ENCODE data around the gene ABLIM2. TPM values are rescaled to one million over a fixed set of nuclear protein-coding genes. Genes with fewer than 3 reads are reported as not detected.
A peak's percentile ranks its signal among the peaks of the same experiment; 100 is the strongest.

The ABLIM2 gene
- total RNA-seq, 1 donor from 2014 or later = 7.5 TPM

DNA sequence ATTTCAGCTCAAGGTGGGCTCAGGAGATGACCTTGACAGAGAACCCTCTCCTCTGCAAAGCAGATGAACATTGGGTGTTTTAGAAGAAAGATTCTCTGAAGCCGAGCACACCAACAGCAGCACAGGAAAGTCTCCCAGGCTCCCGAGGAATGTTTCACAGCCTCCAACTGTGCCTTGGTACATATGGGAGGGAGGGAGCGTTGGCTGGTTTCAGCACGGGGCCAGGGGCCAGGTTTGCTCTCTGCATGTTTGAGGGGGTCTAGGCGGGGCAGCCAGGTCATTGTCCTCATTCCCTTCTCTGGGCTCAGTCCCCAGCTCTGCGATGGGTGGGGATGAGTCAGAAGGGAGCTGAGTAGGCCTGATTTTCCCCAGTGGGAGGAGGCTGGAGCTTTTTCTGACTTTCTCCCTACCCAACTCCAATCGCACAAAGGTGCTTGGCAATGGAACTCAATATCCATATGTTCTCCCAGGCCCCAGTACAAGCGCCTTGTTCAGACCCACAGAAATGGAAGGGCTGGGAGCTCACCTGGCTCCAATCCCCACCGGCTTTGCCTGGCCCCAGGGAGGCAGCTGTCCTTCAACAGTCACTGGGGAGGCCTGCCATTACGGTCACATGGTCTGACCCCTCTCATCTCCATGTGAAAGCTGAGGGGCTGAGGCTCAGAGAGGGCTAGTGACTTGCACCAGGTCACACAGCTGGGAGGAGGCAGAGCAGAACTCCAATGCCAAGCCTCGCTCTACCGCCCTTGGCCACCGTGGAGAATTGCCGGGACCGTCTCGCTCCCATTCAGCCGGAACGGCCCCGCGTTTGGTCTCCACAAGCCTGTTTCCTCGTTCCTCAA lies 110.6 kb downstream of the ABLIM2 start:
- TF ChIP-seq, protein P1, sequence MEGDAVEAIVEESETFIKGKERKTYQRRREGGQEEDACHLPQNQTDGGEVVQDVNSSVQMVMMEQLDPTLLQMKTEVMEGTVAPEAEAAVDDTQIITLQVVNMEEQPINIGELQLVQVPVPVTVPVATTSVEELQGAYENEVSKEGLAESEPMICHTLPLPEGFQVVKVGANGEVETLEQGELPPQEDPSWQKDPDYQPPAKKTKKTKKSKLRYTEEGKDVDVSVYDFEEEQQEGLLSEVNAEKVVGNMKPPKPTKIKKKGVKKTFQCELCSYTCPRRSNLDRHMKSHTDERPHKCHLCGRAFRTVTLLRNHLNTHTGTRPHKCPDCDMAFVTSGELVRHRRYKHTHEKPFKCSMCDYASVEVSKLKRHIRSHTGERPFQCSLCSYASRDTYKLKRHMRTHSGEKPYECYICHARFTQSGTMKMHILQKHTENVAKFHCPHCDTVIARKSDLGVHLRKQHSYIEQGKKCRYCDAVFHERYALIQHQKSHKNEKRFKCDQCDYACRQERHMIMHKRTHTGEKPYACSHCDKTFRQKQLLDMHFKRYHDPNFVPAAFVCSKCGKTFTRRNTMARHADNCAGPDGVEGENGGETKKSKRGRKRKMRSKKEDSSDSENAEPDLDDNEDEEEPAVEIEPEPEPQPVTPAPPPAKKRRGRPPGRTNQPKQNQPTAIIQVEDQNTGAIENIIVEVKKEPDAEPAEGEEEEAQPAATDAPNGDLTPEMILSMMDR (IDR thresholded peaks at IDR 0.05; ENCODE audit: partially characterized antibody, unreplicated experiment) = no peak
- no peak overlapping the region for H3K4me3 Mint-ChIP-seq (ENCODE audit: unreplicated experiment)
- H3K27me3 Mint-ChIP-seq (ENCODE audit: unreplicated experiment) = peaks cover 14% of the 10 kb centered on the region
- no peaks in the 10 kb centered on the region for H3K36me3 Mint-ChIP-seq (ENCODE audit: unreplicated experiment)
- no peak overlapping the region for H3K27ac Mint-ChIP-seq (ENCODE audit: unreplicated experiment)
- peaks cover 12% of the 10 kb centered on the region for H3K9me3 Mint-ChIP-seq (ENCODE audit: unreplicated experiment)
- H3K4me1 Mint-ChIP-seq (ENCODE audit: low read depth, unreplicated experiment) = peaks cover 13% of the 10 kb centered on the region
- DNase-seq = no peak

DNA sequence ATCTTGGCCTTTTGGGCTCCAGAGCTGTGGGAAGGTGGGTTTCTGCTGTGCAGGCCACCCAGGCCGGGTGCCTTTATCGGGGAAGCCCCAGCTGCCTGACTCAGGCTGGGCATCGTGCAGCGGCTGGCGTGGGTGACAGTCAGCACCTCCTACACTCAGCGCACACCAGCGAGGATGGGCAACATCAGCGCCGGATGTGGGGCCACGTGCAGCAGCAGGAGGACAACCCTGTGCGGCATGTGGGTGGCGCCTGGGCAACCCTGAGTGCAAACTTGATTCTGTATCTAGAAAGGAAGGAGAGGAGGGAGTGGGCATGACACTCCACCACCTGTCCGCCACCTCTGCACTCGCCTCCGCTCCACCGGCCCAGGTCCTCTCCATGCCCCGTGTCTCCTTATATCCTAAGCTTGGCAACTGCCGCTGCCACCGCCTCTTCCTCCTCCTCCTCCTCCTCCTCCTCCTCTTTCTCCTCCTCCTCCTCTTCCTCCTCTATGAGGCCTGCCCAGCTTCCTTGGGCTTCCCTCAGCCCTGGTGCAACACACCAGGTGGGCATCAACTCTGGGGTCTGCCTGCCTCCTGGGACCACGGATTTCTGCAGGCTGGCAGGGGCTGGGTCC lies 111.6 kb downstream of the ABLIM2 start:
- Mint-ChIP-seq H3K9me3 (ENCODE audit: unreplicated experiment) (peaks cover 14% of the 10 kb centered on the region), H3K27me3 (ENCODE audit: unreplicated experiment) (peaks cover 14% of the 10 kb centered on the region), H3K4me1 (ENCODE audit: low read depth, unreplicated experiment) (peaks cover 13% of the 10 kb centered on the region), H3K4me3 (ENCODE audit: unreplicated experiment) (no peak overlapping the region), H3K27ac (ENCODE audit: unreplicated experiment) (no peak overlapping the region), H3K36me3 (ENCODE audit: unreplicated experiment) (no peaks in the 10 kb centered on the region)
- TF ChIP-seq, protein P1 (IDR thresholded peaks at IDR 0.05; ENCODE audit: partially characterized antibody, unreplicated experiment) = no peak
- no peak for DNase-seq

DNA sequence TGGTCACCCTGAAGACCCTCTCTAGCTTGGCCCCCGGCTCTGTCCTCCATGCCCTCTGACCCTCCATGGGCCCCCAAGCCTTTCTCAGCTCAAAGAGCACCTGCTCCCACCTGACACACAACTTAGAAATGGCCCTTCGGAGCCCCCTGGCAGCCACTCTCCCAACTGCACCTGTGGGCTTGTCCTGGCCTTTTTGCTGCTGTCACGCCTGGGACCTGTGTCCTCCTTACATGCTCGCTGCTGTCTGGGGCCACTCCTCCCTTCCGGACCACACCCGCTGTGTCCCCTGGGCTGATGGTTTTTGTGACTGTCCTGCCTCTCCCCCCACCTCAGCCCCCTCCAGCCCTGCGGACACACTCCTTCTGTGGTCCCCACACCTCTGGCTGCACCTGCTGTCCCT lies 112.7 kb downstream of the ABLIM2 start:
- Mint-ChIP-seq H3K27me3 (ENCODE audit: unreplicated experiment) (peaks cover 14% of the 10 kb centered on the region), H3K27ac (ENCODE audit: unreplicated experiment) (no peak overlapping the region), H3K36me3 (ENCODE audit: unreplicated experiment) (no peaks in the 10 kb centered on the region), H3K4me3 (ENCODE audit: unreplicated experiment) (no peak overlapping the region), H3K4me1 (ENCODE audit: low read depth, unreplicated experiment) (peaks cover 16% of the 10 kb centered on the region), H3K9me3 (ENCODE audit: unreplicated experiment) (peaks cover 12% of the 10 kb centered on the region)
- TF ChIP-seq, protein P1 (IDR thresholded peaks at IDR 0.05; ENCODE audit: partially characterized antibody, unreplicated experiment) = no peak
- no peak for DNase-seq

DNA sequence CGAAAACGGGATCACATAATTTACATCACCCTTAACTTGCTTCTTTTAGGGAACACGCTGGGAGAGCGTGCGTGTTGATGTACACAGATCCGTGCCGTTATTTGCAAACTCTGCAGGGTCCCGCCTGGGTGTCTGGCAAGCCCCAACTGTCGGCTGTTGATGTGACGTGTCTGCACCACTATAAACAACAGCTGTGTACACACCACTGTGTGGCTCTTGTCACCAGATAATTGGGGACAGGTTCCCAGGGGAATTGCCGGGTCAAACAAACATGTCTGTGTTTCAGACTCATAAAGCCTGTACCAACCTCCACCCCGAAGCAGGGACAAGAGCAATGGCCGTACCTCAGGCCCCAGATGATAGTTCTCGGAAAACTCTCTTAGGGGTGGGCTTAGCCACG lies 113.9 kb downstream of the ABLIM2 start:
- no peaks in the 10 kb centered on the region for H3K36me3 Mint-ChIP-seq (ENCODE audit: unreplicated experiment)
- TF ChIP-seq, protein P1 (IDR thresholded peaks at IDR 0.05; ENCODE audit: partially characterized antibody, unreplicated experiment) = no peak
- DNase-seq = peak; percentile 51
- peaks cover 19% of the 10 kb centered on the region for H3K4me1 Mint-ChIP-seq (ENCODE audit: low read depth, unreplicated experiment)
- peaks cover 12% of the 10 kb centered on the region for H3K9me3 Mint-ChIP-seq (ENCODE audit: unreplicated experiment)
- peak overlapping the region; percentile 85 for H3K27ac Mint-ChIP-seq (ENCODE audit: unreplicated experiment)
- H3K4me3 Mint-ChIP-seq (ENCODE audit: unreplicated experiment) = peak overlapping the region; percentile 76
- H3K27me3 Mint-ChIP-seq (ENCODE audit: unreplicated experiment) = peaks cover 11% of the 10 kb centered on the region

DNA sequence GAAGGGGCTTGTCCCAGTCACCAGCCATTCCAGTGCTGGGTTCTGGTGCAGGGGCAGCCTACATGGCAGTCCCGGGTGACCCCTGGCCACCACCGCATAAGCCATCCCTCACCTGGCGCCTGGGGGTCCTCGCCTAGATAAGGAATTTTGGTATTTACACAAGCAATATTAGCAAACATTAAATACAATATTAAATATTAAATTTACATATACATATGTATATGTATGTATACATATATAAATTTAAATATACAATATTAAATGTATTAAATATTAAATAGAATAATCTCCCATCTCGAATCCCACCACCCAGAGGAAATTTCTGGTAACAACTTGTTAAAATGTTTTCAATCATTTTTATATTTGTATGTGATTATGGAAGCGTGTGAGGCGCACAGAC lies 114.4 kb downstream of the ABLIM2 start:
- no peak for DNase-seq
- Mint-ChIP-seq H3K27me3 (ENCODE audit: unreplicated experiment) (peaks cover 8% of the 10 kb centered on the region), H3K27ac (ENCODE audit: unreplicated experiment) (peak overlapping the region; percentile 85), H3K9me3 (ENCODE audit: unreplicated experiment) (peaks cover 12% of the 10 kb centered on the region), H3K4me3 (ENCODE audit: unreplicated experiment) (peak overlapping the region; percentile 76), H3K36me3 (ENCODE audit: unreplicated experiment) (no peaks in the 10 kb centered on the region), H3K4me1 (ENCODE audit: low read depth, unreplicated experiment) (peaks cover 22% of the 10 kb centered on the region)
- TF ChIP-seq, protein P1 (IDR thresholded peaks at IDR 0.05; ENCODE audit: partially characterized antibody, unreplicated experiment) = no peak
